HEK293 (cell line): ENCODE results near the gene CEP120.
"Not testable (repeated sequence)": the region's sequence is repeated elsewhere in the genome, so short reads cannot be mapped to it uniquely, and the experiment has no call there.

Source experiments
- CTCF ChIA-PET: fragments of 350-600 bp; formaldehyde crosslinking; extraction: SDS; loops from one replicate; lab custom pipeline; 2021; ENCODE audit warnings: antibody characterized with exemption; lab: Yijun Ruan, JAX
- POLR2A ChIA-PET: fragments of 300-600 bp; formaldehyde crosslinking; extraction: SDS; loops from one replicate; lab custom pipeline; 2020; ENCODE audit warnings: antibody characterized with exemption, inconsistent platforms; lab: Yijun Ruan, JAX
- H3K27ac ChIP-seq: fragments of 200-500 bp; sonication (Bioruptor generic); 2 replicates; pipeline ENCODE4 v1.5.1; 2014; ENCODE audit warnings: low read depth, low read length, control low read depth, inconsistent platforms; ENCODE audit errors: extremely low read depth
- H3K36me3 ChIP-seq, 2 experiments: fragments of 200-500 bp in 1 of 2; sonication (Bioruptor generic) in 1 of 2; 1 replicate in 1 of 2; 2 replicates in 1 of 2; pipeline ENCODE4 v1.5.1; 2014 to 2017; ENCODE audit warnings: inconsistent platforms in 2 of 2, low read length in 2 of 2; ENCODE audit not compliant: control insufficient read depth in 2 of 2, insufficient read depth in 1 of 2
- H3K4me1 ChIP-seq: fragments of 200-500 bp; sonication (Bioruptor generic); 2 replicates; pipeline ENCODE4 v1.5.1; 2014; ENCODE audit warnings: mild to moderate bottlenecking, low read length, inconsistent platforms; ENCODE audit not compliant: control insufficient read depth, insufficient read depth
- H3K4me3 ChIP-seq: 2 replicates; pipeline ENCODE4 v1.5.1; 2011; ENCODE audit warnings: low read depth, mild to moderate bottlenecking, control low read depth, low read length, moderate library complexity
- H3K9me3 ChIP-seq: fragments of 200-500 bp; sonication (Bioruptor generic); 2 replicates; pipeline ENCODE4 v1.5.1; 2014; ENCODE audit warnings: low read depth, low read length, inconsistent platforms; ENCODE audit not compliant: control insufficient read depth, insufficient read depth
- RBAK ChIP-seq: fragments of 450-650 bp; formaldehyde crosslinking; IDR thresholded peaks from 2 replicates; pipeline ENCODE4 v1.5.1; 2016; ENCODE audit warnings: missing biosample characterization, missing genetic modification characterization
- ZBTB1 ChIP-seq: fragments of 450-650 bp; formaldehyde crosslinking; IDR thresholded peaks from 2 replicates; pipeline ENCODE4 v1.5.1; 2016; ENCODE audit warnings: missing biosample characterization, missing genetic modification characterization
- ZBTB7A ChIP-seq: fragments of 450-650 bp; formaldehyde crosslinking; IDR thresholded peaks from 2 replicates; pipeline ENCODE4 v1.5.1; 2016; ENCODE audit warnings: low read depth, missing biosample characterization, missing genetic modification characterization
- ZNF112 ChIP-seq: fragments of 450-650 bp; formaldehyde crosslinking; IDR thresholded peaks from 2 replicates; pipeline ENCODE4 v1.5.0; 2017; ENCODE audit warnings: missing biosample characterization, missing genetic modification characterization
- ZNF239 ChIP-seq: fragments of 450-650 bp; formaldehyde crosslinking; IDR thresholded peaks from 2 replicates; pipeline ENCODE4 v1.5.1; 2016; ENCODE audit warnings: missing biosample characterization, missing genetic modification characterization
- ZNF624 ChIP-seq: fragments of 450-650 bp; formaldehyde crosslinking; IDR thresholded peaks from 2 replicates; pipeline ENCODE4 v1.5.1; 2017; ENCODE audit warnings: missing biosample characterization, missing genetic modification characterization
- ZNF654 ChIP-seq: fragments of 450-650 bp; formaldehyde crosslinking; IDR thresholded peaks from 2 replicates; pipeline ENCODE4 v1.5.1; 2016; ENCODE audit warnings: low read depth, missing biosample characterization, missing genetic modification characterization
- ZNF76 ChIP-seq: fragments of 450-650 bp; formaldehyde crosslinking; IDR thresholded peaks from 2 replicates; pipeline ENCODE4; 2016; ENCODE audit warnings: low read depth, missing biosample characterization, missing genetic modification characterization, borderline replicate concordance
- TF ChIP-seq, protein P1 (sequence below): fragments of 450-650 bp; formaldehyde crosslinking; IDR thresholded peaks from 2 replicates; pipeline ENCODE4 v1.5.1; 2016; ENCODE audit warnings: missing biosample characterization, missing genetic modification characterization
- TF ChIP-seq, protein P2 (sequence below): fragments of 450-650 bp; formaldehyde crosslinking; IDR thresholded peaks from 2 replicates; pipeline ENCODE4 v1.5.0; 2017; ENCODE audit warnings: missing biosample characterization, missing genetic modification characterization, borderline replicate concordance
- TF ChIP-seq, protein P3 (sequence below): fragments of 450-650 bp; formaldehyde crosslinking; optimal IDR thresholded peaks from 2 replicates; pipeline ENCODE3; 2016; ENCODE audit warnings: missing biosample characterization, mild to moderate bottlenecking, missing genetic modification characterization
- TF ChIP-seq, protein P4 (sequence below): fragments of 450-650 bp; formaldehyde crosslinking; IDR thresholded peaks from 2 replicates; pipeline ENCODE4 v1.5.1; 2016; ENCODE audit warnings: missing biosample characterization, missing genetic modification characterization

The CEP120 gene

DNA sequence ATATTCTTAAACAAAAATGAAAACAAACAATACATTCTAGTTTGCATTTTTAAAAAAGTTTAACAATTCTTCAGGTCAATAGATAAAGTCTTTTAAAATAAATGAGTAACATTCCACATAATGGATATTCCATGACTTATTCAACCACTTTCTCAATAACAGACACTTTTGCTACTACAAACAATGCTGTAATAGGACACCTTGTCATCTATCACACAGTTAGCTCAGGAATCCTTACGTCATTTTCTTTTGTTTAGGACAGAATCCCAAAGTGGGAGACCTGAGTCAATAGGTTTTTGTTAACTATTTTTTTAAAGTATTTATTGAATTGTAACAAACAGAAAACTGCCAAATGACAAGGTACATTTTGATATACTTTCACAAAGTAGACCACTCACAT, 72.5 kb downstream of the CEP120 start:
- CTCF ChIA-PET, result no interaction called here
- no peaks in the 10 kb centered on the region for H3K9me3 ChIP-seq
- TF ChIP-seq ZNF624 (tag by site-specific recombination), result no peak
- no peak for TF ChIP-seq ZBTB7A (tag by site-specific recombination)
- TF ChIP-seq, protein P1, sequence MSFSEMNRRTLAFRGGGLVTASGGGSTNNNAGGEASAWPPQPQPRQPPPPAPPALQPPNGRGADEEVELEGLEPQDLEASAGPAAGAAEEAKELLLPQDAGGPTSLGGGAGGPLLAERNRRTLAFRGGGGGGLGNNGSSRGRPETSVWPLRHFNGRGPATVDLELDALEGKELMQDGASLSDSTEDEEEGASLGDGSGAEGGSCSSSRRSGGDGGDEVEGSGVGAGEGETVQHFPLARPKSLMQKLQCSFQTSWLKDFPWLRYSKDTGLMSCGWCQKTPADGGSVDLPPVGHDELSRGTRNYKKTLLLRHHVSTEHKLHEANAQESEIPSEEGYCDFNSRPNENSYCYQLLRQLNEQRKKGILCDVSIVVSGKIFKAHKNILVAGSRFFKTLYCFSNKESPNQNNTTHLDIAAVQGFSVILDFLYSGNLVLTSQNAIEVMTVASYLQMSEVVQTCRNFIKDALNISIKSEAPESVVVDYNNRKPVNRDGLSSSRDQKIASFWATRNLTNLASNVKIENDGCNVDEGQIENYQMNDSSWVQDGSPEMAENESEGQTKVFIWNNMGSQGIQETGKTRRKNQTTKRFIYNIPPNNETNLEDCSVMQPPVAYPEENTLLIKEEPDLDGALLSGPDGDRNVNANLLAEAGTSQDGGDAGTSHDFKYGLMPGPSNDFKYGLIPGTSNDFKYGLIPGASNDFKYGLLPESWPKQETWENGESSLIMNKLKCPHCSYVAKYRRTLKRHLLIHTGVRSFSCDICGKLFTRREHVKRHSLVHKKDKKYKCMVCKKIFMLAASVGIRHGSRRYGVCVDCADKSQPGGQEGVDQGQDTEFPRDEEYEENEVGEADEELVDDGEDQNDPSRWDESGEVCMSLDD (tag by site-specific recombination), result no peak
- no peaks in the 10 kb centered on the region for H3K4me1 ChIP-seq
- peaks cover 4 to 8% of the 10 kb centered on the region in 2 experiments for H3K36me3 ChIP-seq
- POLR2A ChIA-PET, result no interaction called here
- H3K4me3 ChIP-seq, result no peak overlapping the region
- H3K27ac ChIP-seq, result no peak overlapping the region

DNA sequence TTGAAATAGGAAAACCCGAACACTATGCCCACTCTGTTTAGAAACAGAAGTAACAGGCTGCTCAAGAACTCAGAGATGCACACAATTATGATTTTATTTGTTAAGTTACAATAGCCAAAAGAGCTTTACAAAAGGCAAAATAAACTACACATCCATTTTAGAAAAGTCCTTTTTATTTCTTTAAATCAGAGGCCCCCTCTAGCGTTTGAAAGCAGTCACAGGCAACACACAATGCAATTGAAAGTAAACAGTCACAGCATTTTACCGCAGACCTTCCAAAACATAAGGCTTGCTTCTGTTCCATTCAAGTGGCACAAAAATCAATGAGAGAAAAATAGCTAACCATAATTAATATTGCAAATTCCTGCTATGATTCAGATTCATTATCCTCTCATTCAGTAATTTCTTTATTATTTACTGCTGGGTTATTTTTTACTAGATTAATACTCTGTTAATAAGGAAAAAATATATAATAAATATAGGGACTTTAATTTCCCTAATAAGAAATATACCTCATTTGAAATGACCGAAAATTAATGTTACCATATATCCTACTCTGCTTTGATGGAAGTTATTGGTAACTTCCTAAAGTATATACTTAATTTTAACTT, 78.3 kb downstream of the CEP120 start:
- ChIA-PET CTCF (interaction anchor here (0.5 to 1.7 kb wide), 24 partner anchors 9 to 1149 kb away, joined by 3 to 6 read pairs (median 3); no protein-coding TSS in a partner anchor), POLR2A (no interaction called here)
- H3K27ac ChIP-seq, result no peak overlapping the region
- H3K36me3 ChIP-seq, result peaks cover 8 to 9% of the 10 kb centered on the region in 2 experiments
- H3K4me1 ChIP-seq, result no peaks in the 10 kb centered on the region
- no peaks in the 10 kb centered on the region for H3K9me3 ChIP-seq
- TF ChIP-seq, protein P2, sequence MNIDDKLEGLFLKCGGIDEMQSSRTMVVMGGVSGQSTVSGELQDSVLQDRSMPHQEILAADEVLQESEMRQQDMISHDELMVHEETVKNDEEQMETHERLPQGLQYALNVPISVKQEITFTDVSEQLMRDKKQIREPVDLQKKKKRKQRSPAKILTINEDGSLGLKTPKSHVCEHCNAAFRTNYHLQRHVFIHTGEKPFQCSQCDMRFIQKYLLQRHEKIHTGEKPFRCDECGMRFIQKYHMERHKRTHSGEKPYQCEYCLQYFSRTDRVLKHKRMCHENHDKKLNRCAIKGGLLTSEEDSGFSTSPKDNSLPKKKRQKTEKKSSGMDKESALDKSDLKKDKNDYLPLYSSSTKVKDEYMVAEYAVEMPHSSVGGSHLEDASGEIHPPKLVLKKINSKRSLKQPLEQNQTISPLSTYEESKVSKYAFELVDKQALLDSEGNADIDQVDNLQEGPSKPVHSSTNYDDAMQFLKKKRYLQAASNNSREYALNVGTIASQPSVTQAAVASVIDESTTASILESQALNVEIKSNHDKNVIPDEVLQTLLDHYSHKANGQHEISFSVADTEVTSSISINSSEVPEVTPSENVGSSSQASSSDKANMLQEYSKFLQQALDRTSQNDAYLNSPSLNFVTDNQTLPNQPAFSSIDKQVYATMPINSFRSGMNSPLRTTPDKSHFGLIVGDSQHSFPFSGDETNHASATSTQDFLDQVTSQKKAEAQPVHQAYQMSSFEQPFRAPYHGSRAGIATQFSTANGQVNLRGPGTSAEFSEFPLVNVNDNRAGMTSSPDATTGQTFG (tag by site-specific recombination), result no peak
- peak; percentile 66 for TF ChIP-seq ZNF654
- H3K4me3 ChIP-seq, result no peak overlapping the region

DNA sequence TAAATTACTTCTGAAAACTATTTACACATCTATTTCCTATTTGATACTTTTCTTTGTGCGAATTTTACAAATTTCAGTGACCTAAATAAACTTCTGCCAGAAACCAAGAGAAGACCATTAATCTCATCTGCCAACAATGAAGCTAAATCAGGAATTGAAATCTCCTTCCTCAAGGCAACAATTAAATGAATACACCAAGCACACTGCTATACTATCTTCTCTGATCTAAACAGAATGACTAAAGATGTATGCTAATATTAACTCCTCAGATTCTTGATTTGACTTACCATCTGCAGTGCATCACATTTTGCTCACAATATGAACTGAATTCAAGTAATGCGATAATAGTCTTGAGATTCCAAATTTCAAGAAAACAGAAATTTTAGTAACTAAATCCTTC, 82.3 kb downstream of the CEP120 start:
- TF ChIP-seq, protein P3, sequence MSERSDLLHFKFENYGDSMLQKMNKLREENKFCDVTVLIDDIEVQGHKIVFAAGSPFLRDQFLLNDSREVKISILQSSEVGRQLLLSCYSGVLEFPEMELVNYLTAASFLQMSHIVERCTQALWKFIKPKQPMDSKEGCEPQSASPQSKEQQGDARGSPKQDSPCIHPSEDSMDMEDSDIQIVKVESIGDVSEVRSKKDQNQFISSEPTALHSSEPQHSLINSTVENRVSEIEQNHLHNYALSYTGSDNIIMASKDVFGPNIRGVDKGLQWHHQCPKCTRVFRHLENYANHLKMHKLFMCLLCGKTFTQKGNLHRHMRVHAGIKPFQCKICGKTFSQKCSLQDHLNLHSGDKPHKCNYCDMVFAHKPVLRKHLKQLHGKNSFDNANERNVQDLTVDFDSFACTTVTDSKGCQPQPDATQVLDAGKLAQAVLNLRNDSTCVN, result no peak
- TF ChIP-seq, all 188 proteins: peak for 0
- Histone ChIP-seq H3K27ac (no peak overlapping the region), H3K9me3 (no peaks in the 10 kb centered on the region), H3K4me3 (no peak overlapping the region), H3K4me1 (no peaks in the 10 kb centered on the region), H3K36me3 (peaks cover 0 to 7% of the 10 kb centered on the region in 2 experiments; a peak in 1 of 3 replicates)
- ChIA-PET POLR2A (no interaction called here), CTCF (no interaction called here)

DNA sequence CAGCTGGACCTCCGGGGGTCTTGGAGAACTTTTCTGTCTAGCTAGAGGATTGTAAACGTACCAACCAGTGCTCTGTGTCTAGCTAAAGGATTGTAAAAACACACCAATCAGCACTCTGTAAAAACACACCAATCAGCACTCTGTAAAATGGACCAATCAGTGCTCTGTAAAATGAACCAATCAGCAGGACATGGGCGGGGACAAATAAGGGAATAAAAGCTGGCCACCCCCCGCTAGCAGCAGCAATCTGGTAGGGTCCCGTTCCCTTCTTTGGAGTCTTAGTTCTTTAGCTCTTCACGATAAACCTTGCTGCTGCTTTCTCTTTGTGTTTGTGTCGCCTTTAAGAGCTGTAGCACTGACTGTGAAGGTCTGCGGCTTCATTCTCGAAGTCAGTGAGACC, 114.8 kb downstream of the CEP120 start:
- H3K36me3 ChIP-seq, H3K27ac ChIP-seq, H3K9me3 ChIP-seq, H3K4me1 ChIP-seq, H3K4me3 ChIP-seq, CTCF ChIA-PET: not testable (repeated sequence)
- POLR2A ChIA-PET, result interaction anchor here (0.6 kb wide), 1 partner anchor 16 kb away, joined by 3 read pairs; no protein-coding TSS in a partner anchor

DNA sequence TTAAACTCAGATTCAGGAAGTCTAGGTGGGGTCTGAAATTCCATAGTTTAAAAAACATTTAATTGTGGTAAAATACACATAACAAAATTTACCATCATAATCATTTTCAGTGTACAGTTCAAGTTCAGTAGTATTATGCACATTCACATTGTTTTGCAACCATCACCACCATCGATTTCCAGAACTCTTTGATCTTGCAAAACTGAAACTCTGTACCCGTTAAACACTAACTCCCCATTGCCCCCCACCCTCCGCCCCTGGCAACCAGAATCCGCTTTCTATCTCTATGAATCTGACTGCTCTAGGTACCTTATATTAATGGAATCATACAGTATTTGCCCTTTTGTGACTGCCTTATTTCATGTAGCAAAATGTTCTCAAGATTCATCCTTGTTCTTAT, 117.5 kb downstream of the CEP120 start:
- ChIA-PET CTCF (no interaction called here), POLR2A (no interaction called here)
- Histone ChIP-seq H3K27ac (no peak overlapping the region), H3K4me3 (no peak overlapping the region), H3K9me3 (no peaks in the 10 kb centered on the region), H3K4me1 (no peaks in the 10 kb centered on the region), H3K36me3 (no peaks in the 10 kb centered on the region)
- TF ChIP-seq RBAK, result no peak
- TF ChIP-seq, protein P4, sequence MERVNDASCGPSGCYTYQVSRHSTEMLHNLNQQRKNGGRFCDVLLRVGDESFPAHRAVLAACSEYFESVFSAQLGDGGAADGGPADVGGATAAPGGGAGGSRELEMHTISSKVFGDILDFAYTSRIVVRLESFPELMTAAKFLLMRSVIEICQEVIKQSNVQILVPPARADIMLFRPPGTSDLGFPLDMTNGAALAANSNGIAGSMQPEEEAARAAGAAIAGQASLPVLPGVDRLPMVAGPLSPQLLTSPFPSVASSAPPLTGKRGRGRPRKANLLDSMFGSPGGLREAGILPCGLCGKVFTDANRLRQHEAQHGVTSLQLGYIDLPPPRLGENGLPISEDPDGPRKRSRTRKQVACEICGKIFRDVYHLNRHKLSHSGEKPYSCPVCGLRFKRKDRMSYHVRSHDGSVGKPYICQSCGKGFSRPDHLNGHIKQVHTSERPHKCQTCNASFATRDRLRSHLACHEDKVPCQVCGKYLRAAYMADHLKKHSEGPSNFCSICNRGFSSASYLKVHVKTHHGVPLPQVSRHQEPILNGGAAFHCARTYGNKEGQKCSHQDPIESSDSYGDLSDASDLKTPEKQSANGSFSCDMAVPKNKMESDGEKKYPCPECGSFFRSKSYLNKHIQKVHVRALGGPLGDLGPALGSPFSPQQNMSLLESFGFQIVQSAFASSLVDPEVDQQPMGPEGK, result no peak
- no peak for TF ChIP-seq ZNF76
- no peak for TF ChIP-seq ZBTB1 (tag by site-specific recombination)
- no peak for TF ChIP-seq ZNF112
- TF ChIP-seq ZNF239 (tag by site-specific recombination), result no peak
